GOT3 (cell line): ENCODE results near the gene PCDHA5.
"Not testable (repeated sequence)": the region's sequence is repeated elsewhere in the genome, so short reads cannot be mapped to it uniquely, and the experiment has no call there.

Experiments used
- DNase-seq: peaks from one replicate; lab custom pipeline; 2025; ENCODE audit warnings: mixed read lengths; lab: John Stamatoyannopoulos, UW

The PCDHA5 gene

DNA sequence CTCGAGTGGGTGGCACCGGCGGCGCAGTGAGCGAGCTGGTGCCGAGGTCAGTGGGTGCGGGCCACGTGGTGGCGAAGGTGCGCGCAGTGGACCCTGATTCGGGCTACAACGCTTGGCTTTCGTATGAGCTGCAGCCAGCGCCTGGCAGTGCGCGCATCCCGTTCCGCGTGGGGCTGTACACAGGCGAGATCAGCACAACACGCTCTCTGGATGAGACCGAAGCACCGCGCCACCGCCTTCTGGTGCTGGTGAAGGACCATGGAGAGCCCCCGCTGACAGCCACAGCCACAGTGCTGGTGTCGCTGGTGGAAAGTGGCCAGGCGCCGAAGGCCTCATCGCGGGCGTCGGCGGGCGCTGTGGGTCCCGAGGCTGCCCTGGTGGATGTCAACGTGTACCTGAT, 2.1 kb downstream of the PCDHA5 start:
- no peak for DNase-seq

DNA sequence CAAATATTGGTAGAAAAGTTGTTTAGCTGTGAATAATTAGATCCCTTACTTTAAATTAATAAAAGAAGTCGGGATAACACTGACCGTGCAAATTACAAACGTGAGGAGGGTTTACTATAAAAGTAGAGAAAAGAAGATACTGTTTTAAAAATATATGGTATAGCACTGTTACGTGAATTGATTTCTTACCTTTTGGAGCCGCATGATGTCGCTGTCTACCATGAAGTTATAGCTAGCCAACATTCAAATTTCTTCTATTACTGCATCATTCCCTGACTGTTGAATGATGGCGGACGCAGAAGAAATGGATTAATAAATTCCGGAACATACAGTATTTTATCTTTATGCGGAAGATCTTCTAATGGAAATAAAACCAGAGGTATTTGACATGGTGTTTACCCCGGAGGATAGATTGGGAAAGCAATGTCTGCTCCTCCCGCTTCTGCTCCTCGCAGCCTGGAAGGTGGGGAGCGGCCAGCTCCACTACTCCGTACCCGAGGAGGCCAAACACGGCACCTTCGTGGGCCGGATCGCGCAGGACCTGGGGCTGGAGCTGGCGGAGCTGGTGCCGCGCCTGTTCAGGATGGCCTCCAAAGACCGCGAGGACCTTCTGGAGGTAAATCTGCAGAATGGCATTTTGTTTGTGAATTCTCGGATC, 6.4 kb downstream of the PCDHA5 start, which contains the start of gene PCDHA6:
PCDHA6 (plus strand) TSS at position 257 of the 658 bp plus-strand sequence; CDS start at position 389, 132 bp downstream.
- no peak for DNase-seq

DNA sequence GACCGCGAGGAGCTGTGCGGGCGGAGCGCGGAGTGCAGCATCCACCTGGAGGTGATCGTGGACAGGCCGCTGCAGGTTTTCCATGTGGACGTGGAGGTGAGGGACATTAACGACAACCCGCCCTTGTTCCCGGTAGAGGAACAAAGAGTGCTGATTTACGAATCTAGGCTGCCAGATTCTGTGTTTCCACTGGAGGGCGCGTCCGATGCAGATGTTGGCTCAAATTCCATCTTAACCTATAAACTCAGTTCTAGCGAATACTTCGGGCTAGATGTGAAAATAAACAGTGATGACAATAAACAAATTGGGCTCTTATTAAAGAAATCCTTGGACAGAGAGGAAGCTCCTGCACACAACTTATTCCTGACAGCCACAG, 6.9 kb downstream of the PCDHA5 start:
- no peak for DNase-seq

DNA sequence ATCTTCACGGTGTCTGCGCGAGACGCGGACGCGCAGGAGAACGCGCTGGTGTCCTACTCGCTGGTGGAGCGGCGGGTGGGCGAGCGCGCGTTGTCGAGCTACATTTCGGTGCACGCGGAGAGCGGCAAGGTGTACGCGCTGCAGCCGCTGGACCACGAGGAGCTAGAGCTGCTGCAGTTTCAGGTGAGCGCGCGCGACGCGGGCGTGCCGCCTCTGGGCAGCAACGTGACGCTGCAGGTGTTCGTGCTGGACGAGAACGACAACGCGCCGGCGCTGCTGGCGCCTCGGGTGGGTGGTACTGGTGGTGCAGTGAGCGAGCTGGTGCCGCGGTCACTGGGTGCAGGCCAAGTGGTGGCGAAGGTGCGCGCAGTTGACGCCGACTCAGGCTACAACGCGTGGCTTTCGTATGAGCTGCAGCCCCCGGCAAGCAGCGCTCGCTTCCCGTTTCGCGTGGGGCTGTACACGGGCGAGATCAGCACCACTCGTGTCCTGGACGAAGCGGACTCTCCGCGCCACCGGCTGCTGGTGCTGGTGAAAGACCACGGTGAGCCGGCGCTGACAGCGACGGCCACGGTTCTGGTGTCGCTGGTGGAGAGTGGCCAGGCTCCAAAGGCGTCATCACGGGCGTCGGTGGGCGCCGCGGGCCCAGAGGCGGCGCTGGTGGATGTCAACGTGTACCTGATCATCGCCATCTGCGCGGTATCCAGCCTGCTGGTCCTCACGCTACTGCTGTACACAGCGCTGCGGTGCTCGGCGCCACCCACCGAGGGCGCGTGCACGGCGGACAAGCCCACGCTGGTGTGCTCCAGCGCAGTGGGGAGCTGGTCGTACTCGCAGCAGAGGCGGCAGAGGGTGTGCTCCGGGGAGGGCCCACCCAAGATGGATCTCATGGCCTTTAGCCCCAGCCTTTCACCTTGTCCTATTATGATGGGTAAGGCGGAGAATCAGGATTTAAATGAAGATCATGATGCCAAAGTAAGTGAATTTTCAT, 8.4 kb downstream of the PCDHA5 start:
- DNase-seq: not testable (repeated sequence)

DNA sequence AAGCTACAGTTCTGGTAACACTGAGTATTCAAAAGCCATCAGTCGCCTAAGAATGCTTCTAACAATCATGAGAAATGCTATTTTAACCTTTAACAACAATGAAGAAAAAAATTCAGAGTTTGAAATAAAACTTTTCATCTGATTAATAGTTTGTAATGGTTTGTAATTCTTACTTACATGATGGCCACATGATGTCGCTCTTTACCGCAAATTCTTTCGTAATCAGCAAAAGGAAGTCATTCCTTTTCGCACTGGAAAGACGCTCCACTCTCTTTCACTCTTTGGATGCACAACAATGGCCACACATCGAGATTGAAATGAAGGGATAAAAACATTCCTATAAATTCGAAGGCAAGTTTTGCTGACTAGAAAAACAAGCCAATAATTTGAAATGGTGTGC, 12.6 kb downstream of the PCDHA5 start, which contains the start of gene PCDHA7:
PCDHA7 (plus strand) TSS at position 277 of the 400 bp plus-strand sequence; CDS start at position 392, 115 bp downstream.
- no peak for DNase-seq

DNA sequence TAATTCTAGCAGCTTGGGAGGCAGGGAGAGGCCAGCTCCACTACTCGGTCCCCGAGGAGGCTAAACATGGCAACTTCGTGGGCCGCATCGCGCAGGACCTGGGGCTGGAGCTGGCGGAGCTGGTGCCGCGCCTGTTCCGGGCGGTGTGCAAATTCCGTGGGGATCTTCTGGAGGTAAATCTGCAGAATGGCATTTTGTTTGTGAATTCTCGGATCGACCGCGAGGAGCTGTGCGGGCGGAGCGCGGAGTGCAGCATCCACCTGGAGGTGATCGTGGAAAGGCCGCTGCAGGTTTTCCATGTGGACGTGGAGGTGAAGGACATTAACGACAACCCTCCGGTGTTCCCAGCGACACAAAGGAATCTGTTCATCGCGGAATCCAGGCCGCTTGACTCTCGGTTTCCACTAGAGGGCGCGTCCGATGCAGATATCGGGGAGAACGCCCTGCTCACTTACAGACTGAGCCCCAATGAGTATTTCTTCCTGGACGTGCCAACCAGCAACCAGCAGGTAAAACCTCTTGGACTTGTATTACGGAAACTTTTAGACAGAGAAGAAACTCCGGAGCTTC, 13.1 kb downstream of the PCDHA5 start:
- not testable (repeated sequence) for DNase-seq

DNA sequence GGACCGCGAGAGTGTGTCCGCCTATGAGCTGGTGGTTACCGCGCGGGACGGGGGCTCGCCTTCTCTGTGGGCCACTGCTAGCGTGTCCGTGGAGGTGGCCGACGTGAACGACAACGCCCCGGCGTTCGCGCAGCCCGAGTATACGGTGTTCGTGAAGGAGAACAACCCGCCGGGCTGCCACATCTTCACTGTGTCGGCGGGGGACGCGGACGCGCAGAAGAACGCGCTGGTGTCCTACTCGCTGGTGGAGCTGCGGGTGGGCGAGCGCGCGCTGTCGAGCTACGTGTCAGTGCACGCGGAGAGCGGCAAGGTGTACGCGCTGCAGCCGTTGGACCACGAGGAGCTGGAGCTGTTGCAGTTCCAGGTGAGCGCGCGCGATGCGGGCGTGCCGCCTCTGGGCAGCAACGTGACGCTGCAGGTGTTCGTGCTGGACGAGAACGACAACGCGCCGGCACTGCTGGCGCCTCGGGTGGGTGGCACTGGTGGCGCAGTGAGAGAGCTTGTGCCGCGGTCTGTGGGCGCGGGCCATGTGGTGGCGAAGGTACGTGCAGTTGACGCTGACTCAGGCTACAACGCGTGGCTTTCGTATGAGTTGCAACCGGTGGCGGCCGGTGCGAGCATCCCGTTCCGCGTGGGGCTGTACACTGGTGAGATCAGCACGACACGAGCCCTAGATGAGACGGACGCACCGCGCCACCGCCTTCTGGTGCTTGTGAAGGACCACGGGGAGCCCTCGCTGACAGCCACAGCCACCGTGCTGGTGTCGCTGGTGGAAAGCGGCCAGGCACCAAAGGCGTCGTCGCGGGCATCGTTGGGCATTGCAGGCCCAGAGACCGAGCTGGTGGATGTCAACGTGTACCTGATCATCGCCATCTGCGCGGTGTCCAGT, 14.5 kb downstream of the PCDHA5 start:
- DNase-seq: no peak

DNA sequence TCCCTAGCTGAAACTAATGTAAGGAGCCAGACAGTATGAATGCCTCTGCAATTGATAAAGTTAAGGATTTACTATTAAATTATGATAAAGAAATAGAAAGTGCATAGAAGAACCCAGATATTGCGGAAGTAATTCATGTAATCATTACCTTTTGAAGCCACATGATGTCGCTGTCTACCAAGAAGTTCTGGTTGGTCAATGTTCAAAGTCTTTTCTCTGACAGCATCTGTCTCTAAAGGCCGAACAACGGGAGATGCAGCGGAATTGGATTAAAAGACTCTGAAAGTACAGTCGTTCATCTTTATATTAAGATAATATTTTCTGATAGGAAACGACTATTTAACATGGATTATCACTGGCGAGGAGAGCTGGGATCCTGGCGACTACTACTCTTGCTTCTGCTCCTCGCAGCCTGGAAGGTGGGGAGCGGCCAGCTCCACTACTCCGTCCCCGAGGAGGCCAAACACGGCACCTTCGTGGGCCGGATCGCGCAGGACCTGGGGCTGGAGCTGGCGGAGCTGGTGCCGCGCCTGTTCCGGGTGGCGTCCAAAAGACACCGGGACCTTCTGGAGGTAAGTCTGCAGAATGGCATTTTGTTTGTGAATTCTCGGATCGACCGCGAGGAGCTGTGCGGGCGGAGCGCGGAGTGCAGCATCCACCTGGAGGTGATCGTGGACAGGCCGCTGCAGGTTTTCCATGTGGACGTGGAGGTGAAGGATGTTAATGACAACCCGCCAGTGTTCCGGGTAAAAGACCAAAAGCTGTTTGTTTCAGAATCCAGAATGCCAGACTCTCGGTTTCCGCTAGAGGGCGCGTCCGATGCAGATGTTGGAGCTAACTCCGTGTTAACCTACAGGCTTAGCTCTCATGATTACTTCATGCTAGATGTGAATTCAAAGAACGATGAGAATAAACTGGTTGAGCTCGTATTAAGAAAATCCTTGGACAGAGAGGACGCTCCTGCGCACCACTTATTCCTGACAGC, 19.9 kb downstream of the PCDHA5 start, which contains the start of gene PCDHA8:
PCDHA8 (plus strand) TSS at position 210 of the 985 bp plus-strand sequence; CDS start at position 345, 135 bp downstream.
- DNase-seq: no peak

DNA sequence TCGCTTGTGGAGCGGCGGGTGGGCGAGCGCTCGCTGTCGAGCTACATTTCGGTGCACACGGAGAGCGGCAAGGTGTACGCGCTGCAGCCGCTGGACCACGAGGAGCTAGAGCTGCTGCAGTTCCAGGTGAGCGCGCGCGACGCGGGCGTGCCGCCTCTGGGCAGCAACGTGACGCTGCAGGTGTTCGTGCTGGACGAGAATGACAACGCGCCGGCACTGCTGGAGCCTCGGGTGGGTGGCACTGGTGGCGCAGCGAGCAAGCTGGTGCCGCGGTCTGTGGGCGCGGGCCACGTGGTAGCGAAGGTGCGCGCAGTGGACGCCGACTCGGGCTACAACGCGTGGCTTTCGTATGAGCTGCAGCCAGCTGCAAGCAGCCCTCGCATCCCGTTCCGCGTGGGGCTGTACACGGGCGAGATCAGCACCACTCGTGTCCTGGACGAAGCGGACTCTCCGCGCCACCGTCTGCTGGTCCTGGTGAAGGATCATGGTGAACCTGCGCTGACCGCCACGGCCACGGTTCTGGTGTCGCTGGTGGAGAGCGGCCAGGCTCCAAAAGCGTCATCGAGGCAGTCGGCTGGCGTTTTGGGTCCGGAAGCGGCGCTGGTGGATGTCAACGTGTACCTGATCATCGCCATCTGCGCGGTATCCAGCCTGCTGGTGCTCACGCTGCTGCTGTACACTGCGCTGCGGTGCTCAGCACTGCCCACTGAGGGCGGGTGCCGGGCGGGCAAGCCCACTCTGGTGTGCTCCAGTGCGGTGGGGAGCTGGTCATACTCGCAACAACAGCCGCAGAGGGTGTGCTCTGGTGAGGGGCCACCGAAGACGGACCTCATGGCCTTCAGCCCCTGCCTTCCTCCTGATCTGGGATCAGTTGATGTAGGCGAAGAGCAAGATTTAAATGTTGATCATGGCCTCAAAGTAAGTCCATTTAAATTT, 21.7 kb downstream of the PCDHA5 start:
- no peak for DNase-seq

DNA sequence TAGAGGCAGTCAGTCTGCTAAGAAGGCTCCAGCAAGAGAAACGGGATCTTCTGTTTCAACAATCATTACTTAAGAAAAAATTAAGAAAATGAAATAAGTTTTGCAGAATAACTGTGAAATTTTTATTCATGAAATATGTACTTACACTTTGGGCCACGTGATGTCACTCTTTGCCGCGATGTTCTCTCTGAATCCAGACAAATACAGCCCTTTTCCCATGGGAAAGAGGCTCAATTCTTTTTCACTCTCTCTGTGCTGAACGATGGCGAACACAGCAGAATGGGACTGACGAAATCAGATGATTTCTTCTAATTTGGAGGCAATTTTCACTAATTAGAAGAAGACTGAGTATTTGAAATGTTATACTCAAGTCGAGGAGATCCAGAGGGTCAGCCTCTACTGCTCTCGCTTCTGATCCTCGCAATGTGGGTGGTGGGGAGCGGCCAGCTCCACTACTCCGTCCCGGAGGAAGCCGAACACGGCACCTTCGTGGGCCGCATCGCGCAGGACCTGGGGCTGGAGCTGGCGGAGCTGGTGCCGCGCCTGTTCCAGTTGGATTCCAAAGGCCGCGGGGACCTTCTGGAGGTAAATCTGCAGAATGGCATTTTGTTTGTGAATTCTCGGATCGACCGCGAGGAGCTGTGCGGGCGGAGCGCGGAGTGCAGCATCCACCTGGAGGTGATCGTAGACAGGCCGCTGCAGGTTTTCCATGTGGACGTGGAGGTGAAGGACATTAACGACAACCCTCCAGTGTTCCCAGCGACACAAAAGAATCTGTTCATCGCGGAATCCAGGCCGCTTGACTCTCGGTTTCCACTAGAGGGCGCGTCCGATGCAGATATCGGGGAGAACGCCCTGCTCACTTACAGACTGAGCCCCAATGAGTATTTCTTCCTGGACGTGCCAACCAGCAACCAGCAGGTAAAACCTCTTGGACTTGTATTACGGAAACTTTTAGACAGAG, 27.0 kb downstream of the PCDHA5 start, which contains the start of gene PCDHA9:
PCDHA9 (plus strand) TSS at position 244 of the 964 bp plus-strand sequence; CDS start at position 358, 114 bp downstream.
- not testable (repeated sequence) for DNase-seq

DNA sequence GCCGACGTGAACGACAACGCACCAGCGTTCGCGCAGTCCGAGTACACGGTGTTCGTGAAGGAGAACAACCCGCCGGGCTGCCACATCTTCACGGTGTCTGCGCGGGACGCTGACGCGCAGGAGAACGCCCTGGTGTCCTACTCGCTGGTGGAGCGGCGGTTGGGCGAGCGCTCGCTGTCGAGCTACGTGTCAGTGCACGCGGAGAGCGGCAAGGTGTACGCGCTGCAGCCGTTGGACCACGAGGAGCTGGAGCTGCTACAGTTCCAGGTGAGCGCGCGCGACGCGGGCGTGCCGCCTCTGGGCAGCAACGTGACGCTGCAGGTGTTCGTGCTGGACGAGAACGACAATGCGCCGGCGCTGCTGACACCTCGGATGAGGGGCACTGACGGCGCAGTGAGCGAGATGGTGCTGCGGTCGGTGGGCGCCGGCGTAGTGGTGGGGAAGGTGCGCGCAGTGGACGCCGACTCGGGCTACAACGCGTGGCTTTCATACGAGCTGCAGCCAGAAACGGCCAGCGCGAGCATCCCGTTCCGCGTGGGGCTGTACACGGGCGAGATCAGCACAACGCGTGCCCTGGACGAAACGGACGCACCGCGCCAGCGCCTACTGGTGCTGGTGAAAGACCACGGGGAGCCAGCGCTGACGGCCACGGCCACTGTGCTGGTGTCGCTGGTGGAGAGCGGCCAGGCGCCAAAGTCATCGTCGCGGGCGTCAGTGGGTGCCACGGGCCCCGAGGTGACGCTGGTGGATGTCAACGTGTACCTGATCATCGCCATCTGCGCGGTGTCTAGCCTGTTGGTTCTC, 28.6 kb downstream of the PCDHA5 start:
- not testable (repeated sequence) for DNase-seq

DNA sequence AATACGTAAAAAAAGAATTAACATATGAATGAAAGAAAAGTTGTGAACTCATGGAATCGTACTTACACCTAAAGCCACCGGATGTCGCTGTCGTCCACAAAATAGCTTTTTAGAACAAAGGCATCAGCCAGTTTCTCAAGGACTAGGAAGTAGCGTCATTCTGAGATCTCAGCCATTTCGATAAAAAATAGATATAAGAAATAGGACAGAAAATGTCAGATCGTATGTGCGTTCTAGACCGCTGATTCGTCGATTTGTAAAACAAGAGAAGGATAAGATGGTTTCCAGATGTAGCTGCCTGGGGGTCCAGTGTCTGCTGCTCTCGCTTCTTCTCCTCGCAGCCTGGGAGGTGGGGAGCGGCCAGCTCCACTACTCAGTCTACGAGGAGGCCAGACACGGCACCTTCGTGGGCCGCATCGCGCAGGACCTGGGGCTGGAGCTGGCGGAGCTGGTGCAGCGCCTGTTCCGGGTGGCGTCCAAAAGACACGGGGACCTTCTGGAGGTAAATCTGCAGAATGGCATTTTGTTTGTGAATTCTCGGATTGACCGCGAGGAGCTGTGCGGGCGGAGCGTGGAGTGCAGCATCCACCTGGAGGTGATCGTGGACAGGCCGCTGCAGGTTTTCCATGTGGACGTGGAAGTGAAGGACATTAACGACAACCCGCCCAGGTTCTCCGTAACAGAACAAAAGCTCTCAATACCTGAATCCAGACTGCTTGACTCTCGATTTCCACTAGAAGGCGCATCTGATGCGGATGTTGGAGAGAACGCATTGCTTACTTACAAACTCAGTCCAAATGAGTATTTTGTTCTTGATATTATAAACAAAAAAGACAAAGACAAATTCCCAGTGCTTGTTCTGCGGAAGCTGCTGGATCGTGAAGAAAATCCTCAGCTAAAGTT, 34.6 kb downstream of the PCDHA5 start, which contains the start of gene PCDHA10:
PCDHA10 (plus strand) TSS at position 126 of the 903 bp plus-strand sequence; CDS start at position 278, 152 bp downstream.
- no peak for DNase-seq

DNA sequence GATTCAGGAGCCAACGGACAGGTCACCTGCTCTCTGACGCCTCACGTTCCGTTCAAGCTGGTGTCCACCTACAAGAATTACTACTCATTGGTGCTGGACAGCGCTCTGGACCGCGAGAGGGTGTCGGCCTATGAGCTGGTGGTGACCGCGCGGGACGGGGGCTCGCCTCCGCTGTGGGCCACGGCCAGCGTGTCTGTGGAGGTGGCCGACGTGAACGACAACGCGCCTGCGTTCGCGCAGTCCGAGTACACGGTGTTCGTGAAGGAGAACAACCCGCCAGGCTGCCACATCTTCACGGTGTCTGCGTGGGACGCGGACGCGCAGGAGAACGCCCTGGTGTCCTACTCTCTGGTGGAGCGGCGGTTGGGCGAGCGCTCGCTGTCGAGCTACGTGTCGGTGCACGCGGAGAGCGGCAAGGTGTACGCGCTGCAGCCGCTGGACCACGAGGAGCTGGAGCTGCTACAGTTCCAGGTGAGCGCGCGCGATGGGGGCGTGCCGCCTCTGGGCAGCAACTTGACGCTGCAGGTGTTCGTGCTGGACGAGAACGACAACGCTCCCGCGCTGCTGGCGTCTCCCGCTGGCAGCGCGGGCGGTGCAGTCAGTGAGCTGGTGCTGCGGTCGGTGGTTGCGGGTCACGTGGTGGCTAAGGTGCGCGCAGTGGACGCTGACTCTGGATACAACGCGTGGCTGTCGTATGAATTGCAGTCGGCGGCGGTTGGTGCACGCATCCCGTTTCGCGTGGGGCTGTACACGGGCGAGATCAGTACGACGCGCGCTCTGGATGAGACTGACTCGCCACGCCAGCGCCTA, 36.0 kb downstream of the PCDHA5 start:
- no peak for DNase-seq

DNA sequence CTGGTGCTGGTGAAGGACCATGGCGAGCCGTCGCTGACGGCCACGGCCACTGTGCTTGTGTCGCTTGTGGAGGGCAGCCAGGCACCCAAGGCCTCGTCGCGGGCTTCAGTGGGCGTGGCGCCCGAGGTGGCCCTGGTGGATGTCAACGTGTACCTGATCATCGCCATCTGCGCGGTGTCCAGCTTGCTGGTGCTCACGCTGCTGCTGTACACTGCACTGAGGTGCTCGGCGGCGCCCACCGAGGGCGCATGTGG, 36.5 kb downstream of the PCDHA5 start:
- DNase-seq: no peak
